GM19035 (cell line): ENCODE data around the gene TMEM141.
"Not testable (repeated sequence)": the region's sequence is repeated elsewhere in the genome, so short reads cannot be mapped to it uniquely, and the experiment has no call there.

Experiments used
- ATAC-seq: cut with Tn5 transposase; IDR thresholded peaks from one replicate; pipeline ENCODE4 v1.9.1; 2021; ENCODE audit not compliant: unreplicated experiment

Gene TMEM141

DNA sequence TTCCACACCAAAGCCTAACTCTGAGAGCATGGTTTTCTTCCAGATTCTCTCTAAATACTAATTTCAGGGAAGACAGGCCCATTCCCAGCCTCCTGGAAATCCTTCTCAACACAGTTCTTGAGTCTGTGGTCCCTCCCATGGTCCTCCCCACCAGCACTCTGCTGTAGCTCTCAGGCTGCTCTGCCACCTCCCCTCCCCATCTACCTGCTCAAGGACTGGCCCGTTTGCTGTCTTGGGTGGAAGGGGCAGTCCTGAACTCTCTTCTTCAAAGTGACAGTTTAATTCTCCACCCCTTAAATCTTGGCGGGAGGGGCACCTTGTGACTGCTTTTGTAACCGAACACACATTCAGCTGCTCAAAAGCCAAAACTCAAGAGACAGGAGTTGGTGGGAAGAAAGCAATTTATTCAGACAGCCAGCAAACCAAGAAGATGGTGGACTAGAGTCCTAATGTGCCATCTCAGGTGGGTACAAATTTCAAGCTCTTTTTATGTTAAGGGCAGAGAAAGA, 19.2 kb upstream of the TMEM141 start:
- no peak for ATAC-seq

DNA sequence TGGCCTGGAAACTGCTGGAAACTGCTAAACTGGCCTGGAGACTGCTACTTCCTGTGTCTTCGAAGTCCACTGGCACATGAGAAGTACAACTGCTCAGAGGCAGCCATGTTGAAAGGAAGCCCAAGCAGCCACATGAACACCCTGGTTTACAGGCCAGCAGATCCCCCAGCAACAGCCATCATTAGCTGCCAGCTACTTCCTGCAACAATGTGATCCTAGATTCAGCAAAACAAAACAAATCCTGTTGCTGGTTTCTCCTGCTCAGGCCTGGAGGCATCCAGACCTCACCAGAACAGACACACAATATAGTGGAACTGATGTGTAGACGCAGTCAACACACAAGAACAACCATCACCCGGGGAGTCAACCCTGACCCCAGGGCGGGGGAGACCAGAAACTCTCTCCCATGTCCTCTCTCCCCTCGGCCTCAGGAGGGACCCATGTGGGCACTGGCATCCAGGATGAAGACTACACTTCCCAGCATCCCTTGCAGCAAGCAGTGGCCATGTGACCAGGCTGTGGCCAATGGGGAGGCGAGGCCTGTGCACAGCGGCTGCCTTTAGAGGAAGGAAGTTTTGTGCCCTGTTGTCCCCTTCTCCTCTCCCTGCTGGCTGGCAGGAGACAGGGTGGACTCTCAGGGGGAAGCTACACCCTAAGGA, 17.6 kb upstream of the TMEM141 start:
- ATAC-seq = no peak

DNA sequence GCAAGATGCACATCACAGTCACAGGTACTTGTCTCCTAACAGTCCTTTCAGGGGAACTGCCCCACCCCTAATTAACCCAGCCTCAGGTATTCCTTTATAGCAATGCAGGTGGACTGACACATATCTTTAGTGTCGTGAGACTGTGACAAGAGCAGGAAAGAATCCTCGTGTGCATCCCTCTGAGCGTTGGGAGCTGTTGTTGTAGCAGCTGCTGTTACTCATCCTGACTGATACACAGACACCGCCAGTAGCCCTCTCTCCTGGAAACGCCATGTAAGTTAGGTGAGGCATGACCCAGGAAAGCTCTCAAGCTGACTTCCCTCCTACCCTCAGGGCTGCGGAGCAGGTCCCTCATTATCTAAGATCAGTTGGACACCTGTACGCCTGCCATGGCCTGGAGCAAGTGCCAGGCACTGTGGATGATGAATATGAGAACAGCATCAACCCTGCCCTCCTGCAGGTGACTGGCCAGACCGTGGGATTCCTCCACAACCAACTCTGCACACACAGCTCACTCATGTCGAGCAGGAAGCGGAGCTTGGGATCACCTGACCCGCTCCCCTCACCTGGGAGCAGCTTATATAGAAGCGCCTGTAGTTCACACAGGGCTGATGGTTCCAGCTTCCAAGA, 16.6 kb upstream of the TMEM141 start:
- no peak for ATAC-seq

DNA sequence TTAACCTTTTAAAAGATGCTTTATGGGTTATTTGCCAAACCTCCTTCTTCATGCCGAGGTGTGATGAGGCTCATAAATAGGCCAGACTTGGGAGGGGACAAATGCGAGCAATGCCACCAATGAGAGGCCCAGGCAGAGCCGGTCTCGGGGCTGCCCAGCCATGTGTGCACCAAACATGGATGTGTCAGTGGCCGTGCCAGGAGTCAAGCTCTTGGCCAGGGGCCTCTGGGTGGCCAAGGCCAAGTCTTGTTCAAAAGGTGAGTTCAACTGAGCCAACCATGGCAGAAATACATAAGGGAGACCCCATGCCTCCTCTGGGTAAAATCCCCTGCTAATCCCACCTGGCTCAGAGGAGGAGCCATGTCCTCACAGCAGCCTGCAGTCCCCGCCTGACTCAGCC, 16.0 kb upstream of the TMEM141 start:
- ATAC-seq = no peak

DNA sequence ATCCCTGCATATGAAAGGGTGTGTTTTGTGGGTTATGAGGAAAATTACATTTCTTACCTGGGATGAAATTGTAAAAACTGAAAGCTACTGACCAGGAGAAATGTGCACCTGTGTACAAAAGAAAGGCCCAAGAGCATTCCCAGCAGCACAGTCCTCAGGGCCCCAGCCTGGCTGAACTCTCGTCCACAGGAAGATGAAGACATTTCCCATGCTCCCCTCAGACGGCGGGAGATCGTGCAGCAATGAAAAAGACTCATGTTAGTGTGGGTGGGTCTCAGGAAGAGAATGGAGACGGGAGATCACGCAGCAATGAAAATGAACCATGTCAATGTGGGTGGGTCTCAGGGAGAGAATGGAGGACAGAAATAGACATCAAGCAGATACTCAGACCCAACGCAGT, 14.2 kb upstream of the TMEM141 start:
- no peak for ATAC-seq

DNA sequence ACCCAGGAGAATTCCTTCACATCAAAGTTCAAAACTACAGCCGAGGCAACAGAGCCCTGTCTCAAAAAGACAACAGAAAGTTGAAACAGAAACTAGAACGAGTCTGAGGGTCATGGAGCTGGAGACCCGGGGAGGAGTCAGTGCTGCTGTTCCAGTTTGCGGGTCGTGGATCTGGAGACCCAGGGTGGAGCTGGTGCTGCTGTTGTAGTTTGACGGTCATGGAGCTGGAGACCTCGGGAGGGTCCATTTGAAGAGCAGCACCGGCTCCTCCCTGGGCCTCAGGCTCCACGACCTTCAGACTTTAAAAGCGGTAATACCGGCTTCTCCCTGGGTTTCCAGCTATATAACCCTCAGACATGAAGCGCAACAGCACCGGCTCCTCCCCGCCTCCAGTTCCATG, 13.8 kb upstream of the TMEM141 start:
- no peak for ATAC-seq

DNA sequence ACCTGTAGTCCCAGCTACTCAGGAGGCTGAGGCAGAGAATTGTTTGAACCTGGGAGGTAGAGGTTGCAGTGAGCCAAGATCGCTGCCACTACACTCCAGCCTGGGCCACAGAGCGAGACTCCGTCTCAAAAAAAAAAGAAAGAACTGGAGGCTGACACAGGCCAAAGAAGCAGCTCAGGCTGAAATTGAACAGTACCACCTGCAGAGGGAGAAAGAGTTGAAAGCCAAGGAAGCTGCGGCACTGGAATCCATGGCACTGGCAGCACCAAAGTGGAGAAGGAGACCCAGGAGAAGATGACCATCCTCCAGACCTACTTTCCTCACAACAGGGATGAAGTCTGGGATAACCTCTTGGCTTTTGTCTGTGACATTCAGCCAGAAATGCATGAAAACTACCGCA, 11.3 kb upstream of the TMEM141 start:
- no peak for ATAC-seq

DNA sequence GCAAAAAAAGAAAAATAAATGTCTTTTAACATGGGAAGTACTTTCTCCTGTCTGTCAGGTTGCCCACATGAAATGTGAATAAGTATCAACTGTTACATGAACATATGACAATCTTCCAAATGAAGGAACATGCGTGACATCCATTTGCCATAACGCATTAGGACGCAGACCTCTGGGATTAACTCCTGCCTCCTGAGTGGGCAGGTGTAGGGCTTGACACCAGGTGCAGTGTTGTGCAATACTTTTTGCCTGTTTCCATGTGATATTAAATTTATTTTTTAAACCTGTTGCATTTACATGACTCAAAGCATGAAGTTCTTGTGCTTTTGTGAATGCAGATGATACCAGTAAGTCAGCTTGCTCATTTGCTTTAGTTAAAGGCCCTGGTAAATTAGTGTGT, 8.7 kb upstream of the TMEM141 start:
- ATAC-seq = no peak

DNA sequence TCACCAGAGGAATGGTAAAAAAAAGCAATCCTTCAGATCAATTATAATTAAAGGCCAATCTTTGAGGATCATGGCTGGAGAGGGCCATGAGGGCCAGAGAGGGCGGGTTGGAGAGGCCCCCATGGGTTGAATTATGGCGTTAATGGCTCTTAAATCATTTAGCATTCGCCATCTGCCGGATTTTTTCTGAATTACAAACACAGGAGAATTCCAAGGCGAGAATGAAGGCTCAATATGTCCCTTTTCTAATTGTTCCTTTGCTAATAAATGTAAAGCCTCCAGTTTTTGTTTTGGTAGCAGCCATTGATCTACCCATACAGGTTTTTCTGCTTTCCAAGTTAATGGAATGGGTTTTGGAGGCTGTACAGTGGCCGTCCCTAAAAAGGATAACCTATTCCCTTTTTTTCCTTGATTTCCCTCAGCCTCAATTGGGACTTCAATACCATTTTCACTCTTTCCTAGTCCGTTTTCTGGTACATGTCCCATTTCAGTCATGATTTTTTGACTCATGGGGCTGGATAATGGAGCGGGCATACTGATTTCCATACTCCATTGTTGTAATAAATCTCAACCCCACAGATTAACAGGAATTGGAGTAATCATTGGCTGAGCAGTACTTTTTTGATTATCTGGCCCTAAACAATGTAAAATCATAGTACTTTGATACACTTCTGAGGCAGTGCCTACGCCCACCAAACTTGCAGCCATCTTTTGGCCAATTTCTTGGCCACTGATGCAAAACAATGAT, 6.7 kb upstream of the TMEM141 start:
- no peak for ATAC-seq

DNA sequence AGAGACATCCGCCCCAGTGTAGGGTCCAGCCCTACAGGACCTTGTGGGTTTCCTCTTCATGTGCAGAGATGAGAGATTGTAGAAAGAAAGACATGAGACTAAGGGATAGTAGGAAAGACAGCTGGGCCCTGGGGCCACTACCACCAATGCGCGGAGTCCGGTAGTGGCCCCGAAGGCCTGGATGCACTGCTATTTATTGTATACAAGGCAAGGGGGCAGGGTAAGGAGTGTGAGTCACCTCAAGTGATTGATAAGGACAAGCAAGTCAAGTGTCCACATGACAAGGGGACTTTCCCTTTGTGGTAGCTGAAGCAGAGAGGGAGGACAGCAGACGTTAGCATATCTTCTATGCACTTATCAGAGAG, 6.2 kb upstream of the TMEM141 start:
- no peak for ATAC-seq

DNA sequence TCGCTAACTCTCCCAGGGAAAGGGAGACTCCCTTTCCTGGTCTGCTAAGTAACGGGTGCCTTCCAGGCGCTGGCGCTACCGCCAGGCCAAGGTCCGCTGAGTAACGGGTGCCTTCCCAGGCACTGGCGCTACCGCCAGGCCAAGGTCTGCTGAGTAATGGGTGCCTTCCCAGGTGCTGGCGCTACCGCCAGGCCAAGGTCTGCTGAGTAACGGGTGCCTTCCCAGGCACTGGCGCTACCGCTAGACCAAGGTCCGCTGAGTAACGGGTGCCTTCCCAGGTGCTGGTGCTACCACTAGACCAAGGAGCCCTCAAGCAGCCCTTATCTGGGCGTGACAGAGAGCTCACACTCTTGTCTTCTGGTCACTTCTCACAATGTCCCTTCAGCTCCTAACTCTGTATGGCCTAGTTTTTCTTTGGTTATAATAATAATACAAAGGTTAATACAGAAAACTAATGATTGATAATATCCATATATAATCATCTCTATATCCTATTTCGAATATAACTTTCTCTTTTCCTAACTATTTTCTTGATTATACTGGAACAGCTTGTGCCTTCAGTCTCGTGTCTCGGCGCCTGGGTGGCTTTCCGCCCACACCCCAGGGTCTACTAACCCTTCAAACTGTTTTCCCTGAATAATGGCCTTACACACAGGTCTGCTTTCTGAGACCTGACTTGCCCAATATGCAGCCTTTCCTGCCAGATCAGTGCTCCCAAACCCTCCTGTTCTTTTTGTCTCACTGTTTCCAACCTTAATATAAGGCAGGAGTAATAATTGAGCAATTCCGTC, 5.4 kb upstream of the TMEM141 start:
- not testable (repeated sequence) for ATAC-seq

DNA sequence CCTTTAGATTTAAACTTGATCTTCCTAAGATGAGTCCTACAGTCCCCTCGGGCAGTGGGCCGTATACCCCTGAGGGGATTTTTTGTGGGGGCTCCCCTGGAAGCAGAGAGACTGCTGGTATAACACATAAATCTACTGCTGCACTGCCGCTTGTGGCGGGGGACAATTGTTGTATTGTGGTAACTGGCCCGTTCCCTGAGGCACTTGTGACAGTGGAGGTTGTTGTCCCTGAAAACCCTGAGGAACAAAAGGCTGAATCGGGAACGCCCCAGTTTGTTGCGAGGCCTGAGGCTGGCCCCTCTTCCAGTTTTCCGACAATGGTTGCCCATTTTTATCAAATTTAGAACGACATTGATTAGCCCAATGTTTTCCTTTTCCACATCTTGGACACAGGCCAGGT, 4.7 kb upstream of the TMEM141 start:
- no peak for ATAC-seq

DNA sequence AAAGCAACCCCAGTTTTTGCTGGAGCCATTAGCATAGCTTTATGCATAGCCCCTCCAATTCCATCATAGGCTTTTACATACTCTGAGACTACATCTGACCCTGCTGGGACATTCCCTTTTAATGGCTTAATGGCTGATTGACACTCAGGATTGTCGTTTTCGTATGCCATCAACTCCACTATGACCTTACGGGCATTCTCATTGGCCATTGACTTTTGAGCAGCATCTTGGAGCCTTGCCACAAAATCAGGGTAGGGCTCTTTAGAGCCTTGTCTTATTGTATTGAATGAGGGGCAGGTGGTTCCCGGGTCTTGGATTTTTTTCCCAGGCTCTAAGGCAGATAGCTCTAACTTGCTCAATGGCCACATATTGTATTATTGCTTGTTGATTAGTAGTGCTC, 4.2 kb upstream of the TMEM141 start:
- ATAC-seq = not testable (repeated sequence)

DNA sequence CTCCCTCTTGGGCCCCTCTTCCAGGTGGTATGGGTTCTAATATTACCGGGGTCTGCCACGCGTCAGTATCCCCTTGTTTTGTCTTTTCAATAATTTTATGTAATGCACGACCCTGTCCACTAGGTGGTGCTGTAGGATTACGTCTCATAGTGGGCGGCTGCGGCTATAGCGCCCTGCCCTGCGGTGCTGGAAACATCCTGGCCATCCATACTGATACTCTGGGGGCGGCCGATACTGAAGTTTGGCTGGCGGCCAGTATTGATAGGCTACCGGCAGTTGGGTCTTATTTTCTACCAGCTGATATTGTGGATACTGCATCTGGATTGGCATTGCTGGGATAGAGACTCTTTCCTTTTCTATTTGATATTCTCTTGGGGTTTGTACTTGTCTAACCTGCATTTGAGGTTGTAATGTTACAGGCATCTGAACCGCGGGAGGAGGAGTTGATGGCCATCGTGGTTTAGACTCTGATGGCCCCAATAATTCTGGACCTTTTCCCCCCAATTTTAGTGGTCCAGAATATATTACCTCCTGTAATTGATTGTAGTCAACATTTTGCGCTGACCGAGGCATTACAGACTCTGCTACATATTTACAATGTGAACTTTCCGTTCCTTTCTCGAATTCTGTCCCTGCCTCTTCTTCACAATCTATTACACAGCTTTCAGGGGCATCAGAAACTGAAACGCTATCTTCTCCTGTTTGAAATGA, 3.3 kb upstream of the TMEM141 start:
- ATAC-seq = no peak

DNA sequence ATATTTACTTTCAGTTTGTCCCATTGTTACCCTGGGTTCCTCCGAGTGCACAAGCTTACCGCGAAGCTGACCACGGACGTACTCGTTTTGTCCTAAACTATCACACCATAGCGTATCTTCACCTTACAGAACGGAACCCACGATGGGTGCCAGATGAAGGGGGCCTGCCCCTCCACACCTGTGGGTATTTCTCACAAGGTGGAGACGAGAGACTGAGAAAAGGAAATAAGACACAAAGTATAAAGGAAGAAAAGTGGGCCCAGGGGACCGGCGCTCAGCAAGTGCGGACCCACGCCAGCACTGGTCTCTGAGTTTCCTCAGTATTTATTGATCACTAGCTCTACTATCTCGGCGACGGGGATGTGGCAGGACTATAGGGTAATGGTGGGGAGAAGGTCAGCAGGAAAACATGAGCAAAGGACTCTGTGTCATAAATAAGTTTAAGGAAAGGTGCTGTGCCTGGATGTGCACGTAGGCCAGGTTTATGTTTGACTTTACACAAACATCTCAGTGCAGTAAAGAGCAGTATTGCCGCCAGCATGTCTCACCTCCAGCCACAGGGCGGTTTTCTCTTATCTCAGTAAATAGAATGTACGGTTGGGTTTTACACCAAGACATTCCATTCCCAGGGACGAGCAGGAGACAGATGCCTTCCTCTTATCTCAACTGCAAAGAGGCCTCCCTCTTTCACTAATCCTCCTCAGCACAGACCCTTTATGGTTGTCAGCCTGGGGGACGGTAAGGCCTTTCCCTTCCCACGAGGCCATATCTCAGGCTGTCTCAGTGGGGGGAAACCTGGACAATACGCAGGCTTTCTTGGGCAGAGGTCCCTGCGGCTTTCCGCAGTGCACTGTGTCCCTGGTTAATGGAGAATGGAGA, 2.3 kb upstream of the TMEM141 start:
- not testable (repeated sequence) for ATAC-seq

DNA sequence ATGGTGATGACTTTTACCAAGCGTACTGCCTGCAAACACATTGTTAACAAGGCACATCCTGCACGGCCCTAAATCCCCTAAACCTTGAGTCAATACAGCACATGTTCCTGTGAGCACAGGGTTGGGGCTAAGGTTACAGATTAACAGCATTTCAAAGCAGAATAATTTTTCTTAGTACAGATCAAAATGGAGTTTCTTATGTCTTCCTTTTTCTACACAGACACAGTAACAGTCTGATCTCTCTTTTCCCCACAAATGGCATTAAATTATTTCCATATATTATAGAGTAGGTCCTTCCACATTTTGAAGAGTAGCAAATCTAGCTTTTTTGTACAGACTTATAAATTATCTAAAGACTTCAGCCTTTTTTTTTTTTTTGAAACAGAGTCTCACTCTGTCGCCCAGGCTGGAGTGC, 1.6 kb upstream of the TMEM141 start:
- ATAC-seq = no peak

DNA sequence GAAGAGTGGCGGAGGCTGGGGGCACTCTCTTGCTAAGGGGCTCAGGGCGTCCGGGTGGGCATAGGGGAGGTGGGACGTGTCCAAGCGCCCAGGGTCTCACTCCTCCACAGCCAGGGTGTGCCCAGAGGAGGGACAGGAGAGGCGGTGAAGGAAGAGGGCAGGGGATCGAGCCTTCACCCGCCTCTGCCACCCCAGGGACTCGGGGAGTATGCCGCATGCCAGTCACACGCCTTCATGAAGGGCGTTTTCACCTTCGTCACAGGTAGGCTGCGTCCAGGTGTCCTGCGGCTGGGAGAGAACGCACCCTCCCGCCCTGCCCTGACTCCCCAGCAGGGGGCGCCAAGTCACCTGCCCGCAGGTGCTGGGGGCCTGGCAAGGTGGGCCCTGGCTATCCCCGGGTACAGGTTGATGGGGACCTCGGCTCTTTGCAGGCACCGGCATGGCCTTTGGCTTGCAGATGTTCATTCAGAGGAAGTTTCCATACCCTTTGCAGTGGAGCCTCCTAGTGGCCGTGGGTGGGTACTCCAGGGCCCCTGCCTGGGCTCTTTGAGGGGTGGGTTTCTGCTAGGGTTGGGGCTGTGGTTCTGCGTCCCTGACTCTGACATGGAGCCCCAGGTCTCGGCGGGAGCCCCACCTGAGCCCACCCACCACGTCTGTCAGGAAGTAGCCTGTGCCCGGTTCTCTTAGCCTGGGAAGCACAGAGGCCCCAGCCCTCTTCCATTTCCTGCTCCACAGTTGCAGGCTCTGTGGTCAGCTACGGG, 552 bp downstream of the TMEM141 start:
- ATAC-seq = peak; percentile 15

DNA sequence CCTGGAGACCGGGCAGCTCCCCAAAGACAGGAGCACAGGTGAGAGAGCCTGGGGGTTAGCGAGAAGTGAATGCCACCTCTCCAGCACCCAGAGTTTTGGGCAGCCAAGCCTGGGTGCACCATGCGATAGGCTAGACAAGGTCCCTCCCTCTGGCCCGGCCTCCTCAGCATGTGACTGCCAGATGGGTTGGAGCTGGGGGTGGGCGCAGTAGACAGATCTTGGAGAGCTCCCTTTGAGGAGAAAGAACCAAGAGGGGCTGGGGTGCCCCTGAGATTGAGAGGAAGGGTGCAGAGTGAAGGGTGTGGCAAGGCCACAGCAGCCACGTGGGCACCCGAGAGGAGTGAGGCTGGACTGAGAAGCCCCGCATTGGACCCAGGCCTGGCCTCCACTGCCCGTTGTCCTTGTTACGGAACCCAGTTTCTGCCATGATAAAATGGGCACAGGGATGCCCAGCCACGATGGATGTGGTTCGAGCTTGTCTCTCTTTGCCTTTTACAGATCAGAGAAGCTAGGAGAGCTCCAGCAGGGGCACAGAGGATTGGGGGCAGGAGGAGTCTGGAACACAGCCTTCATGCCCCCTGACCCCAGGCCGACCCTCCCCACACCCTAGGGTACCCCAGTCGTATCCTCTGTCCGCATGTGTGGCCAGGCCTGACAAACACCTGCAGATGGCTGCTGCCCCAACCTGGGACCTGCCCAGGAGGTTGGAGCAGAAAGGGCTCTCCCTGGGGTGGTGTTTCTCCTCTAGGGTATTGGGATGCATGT, 1.4 kb downstream of the TMEM141 start:
- ATAC-seq = no peak
